Stimulated activated CD4-positive, alpha-beta T cell treated with anti-CD3 and anti-CD28 coated beads, Interleukin-2, amount 100 ng/mL, for 4 hours (primary cell): ENCODE measurements around the gene ABHD8.

Experiments used
- DNase-seq: peaks from one replicate; pipeline ENCODE4 v3.0.0-alpha.2; 2020; ENCODE audit warnings: low read depth

ABHD8 gene

DNA sequence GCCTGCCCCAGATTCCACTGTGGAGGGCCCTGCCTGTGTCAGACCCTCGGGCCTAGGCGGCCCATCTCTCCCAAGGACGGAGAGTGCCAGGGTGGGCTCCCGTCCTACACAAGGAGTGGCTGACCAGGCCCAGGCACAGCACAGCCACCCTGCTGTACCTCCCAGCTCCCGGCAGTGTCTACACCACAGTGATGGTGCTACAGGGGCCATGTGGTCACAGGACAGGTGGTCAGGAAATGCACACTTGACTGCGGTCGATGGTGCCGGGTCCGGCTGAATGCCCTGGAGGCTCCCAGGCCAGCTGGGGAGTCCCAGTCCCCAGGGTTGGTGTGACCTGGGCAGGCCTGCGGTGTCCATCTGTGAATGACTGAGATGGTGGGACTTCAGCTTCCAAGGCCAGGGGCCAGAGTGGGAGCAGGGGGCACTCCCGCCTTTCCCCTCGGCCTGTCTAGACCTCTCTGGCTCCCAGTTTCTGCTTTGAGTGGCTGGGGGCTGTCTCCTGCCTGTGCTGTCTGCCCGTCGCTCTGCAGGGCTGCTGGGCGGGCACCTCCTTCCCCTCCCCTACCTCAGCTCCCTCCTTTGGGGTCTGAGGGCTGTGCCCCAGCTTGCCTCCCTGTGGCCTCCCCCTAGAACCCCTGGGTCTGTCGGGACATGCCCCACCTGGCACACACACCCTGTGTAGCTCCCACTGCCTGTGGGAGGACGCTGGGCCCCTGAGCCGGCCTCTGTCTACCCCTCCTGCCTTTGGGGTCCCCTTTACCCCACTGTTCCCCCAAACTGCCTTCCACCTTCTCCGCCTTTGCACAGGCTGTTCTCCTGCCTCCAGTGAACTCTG is 18.6 kb upstream of the ABHD8 start:
- DNase-seq: no peak

GRCh38 chr19:17320435-17320834 is 17.2 kb upstream of the ABHD8 start:
- DNase-seq: no peak

DNA sequence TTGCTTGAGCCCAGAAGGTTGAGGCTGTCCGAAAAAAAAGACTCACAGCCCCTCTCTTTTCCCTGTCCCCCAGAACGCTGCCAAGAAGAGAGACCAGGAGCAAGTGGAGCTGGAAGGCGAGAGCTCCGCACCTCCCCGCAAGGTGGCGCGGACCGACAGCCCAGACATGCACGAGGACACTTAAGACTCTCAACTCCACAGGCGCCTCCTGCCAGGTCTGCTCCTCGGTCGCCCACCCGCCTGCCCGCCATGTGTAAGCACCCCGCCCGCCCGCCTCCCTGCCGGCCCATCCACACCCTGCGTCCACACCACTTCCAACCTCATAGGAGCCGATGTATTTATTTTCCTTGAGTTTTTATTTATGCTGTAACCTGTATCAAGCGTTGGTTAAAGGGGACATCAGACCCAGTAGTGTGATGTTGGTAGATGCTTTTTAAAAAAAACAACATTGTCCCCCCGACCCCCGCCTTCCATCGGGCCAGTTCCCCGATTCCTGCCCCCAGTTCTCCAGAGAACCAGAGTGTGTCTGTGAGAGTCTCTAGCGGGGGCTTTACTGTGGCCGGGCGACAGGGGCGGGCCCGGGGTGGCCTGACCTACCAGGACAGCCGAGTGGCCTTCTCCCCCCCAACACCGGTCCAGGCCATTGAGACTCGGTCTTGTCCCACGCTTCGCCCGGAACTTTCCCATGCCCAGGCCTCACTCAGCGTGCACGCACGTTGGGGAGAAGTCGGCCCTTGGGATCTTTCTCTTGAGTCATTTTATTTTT is 16.4 kb upstream of the ABHD8 start:
- DNase-seq: no peak

- DNase-seq: no peak
Observed at GRCh38 chr19:17318966-17319365, 15.7 kb upstream of the ABHD8 start.

DNA sequence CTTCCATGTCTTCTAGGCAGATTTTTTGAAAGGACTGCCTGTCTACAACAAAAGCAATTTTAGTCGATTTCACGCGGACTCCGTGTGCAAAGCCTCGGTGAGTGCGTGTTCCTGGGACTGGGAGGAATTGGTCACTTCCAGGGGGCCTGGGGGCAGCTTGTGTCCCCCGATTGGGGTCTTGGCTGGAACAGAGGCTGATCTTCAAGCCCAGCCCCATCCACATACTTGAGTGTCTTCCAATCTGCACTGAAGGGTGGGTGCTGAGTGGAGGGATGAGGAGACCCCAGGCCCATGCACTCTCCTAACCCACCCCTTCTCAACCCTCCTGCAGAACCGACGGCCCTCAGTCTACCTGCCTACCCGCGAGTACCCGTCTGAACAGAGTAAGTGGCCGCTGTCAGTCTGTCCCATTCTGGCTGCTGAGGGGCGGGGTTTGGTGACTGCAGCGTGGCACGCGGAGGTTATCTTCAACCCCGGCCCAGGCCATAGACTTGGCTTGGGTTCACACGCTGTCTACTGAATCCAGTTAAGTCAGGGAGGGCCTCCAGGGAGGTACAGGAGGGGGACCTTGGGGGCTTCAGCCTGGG is 10.9 kb upstream of the ABHD8 start:
- no peak for DNase-seq

- no peak for DNase-seq
Observed at GRCh38 chr19:17312189-17313113, 9.2 kb upstream of the ABHD8 start.

DNA sequence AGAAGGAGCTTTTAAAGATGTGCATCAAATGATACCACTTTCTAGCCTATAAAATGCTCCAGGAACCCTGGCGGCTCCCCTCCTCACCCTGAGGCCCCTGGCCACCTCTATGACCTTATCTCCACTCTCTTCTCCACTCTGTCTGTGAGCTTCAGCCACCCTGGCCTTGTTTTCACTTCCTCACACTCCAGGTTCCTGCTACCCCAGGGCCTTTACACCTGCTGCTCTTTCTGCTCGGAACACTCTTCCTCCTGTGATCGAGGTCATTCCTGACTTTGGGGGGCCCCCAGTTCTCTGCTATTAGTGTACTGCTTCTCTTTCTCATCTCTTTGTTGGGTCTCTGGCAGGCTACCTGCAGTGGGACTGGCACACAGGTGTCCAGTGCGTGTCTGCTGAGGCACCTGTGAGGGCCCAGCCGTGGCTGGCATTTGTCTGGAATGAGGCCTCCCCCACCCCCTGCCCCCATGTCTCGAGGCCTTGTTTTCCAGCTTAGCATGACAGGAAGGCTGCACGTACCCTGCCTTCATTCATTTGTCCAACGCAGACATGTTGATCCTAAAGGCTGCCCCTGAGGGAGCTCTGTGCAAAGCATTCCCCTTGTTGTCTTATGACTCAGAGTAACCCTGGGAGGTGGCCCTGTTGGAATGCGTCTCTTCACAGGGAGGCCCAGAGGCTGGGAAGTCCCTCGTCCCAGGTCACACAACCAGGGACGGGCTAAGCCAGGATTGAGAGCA is 8.4 kb upstream of the ABHD8 start:
- no peak for DNase-seq

DNA sequence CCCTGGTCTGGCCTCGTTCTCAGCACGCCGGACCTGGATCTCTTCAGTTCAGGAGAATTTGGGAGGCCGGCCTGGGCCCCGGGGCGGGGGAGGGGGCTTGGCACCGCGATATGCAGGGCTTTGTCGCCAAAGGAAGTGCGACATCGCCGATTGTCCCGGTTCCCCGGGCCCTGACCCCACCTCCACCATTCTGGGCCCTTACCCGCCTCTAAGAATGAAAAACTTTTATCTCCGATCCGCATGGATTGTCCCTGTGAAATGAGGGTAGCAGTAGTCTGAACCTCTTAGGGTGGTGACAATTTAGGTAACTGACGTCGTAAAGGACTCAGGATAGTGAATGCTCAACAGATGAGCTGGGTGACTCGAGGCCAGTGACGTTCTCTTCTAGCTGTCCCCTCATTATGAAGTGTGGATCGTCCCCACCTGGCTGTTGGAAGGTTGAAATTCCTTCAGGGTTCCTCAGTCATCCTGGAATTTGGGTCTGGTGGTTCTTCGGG is 6.8 kb upstream of the ABHD8 start:
- DNase-seq: no peak

DNA sequence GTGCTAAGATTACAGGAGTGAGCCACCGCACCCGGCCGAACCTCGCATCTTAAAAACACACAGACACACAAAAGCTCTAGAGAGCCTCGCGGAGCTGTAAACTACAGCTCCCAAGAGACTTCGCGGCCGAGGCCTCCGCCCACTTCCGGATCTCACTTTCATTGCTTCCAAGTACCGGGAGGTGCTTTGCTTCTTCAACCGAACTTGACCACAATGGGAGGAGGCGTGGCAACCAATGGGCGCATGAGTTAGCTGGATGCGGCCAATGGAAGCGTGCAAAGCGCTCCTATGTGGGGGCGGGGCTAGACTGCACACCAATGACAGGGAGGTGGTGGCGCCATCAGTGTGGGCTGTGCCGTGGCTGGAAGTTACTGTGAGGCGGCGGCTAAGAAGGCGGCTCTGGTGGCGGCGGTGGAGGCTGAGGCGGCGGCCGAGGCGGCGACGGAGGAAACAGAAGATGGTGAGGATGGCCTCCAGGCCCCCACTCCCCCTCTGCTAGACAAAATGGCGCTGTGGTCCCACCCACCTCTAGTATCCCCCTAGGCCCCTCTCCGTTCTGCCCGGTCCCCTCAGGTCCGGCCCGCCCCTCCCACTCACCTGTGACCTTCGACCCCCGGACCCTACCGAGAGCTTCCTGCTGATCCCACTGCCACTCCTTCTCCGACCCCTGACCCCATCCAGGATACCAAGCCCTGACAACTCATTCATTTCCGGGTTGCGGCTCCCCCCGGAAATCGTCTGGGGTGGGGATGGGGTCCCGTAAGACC is 6.2 kb upstream of the ABHD8 start, which contains the start of gene DDA1:
Gene DDA1 (plus strand): TSS at position 366 of the 767 bp plus-strand sequence. CDS start 92 bp downstream, at position 458.
- DNase-seq: peak; percentile 99

GRCh38 chr19:17307876-17308377 is 4.7 kb upstream of the ABHD8 start:
- no peak for DNase-seq

DNA sequence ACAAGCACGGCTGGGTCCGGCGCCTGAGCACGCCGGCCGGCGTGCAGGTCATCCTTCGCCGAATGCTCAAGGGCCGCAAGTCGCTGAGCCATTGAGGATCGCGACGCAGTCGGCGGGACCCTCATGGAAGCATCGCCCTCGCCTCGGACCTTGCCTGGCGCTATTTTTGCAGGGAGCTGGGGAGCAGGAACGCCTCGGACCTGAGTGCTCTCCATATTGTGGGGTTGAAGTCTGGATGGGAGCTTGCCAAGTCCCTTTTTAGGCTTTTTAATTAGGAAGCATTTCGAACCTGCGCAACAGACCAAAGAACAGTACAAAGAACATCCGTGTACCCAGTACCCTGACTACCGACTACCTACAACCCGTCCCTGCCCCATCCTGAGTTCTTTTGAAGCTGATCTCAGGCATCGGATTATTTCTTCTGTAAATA is 3.1 kb upstream of the ABHD8 start:
- DNase-seq: no peak

GRCh38 chr19:17305517-17306284 is 2.5 kb upstream of the ABHD8 start, which contains the start of gene MRPL34:
Gene MRPL34, plus strand, starts transcription at chr19:17305872. Its CDS starts 21 bp downstream, at chr19:17305893.
- DNase-seq: peak; percentile 88

DNA sequence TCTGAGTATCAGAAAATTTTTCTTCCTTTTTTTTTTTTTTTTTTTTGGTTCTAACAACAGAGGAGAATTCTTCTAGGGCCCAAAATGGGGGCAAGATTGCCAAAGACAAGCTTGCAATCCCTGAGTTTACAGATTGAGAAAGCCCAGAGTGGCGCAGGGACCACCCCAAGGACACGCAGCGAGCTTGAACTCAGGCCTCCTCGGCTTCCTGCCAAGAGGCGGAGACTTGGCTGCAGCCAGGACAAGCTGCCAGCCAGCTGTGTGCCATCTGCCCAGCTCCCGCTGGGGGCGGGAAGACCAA is 1.9 kb upstream of the ABHD8 start:
- no peak for DNase-seq

DNA sequence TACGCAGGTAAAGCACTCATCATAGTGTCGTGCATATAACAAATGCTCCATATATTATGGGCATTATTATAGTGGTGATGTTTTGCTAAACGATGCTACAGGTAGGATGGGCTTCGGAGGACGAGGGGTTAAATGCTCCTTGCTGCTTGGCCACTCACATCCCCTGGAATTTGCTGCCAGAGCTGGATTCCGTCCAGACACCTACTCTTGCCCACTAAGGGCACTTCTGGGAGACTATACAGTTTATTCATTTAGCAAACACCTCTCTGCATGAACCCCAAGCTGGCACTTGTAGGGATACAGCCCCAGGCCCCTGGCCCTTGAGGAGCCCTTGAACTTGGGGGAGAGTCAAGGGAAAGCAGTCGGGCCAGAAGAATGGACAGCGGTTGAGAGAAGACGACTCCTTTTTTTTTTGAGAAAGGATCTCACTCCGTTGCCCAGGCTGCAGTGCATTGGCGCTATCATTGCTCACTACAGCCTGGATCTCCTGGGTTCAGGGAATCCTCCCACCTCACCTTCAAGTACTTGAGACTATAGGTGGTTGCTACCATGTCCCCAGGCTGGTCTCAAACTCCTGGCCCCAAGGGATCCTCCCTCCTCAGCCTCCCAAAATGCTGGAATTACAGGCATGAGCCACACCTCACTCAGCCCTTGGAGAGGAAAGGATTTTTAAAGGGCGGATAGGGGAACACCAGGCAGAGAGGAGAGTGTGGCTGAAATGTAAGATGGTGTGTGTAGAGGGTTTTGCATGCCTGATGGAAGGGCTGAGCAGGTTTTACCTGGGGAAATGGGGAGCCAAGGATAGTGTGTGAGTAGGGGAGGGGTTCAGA is 1.4 kb upstream of the ABHD8 start:
- DNase-seq: no peak

DNA sequence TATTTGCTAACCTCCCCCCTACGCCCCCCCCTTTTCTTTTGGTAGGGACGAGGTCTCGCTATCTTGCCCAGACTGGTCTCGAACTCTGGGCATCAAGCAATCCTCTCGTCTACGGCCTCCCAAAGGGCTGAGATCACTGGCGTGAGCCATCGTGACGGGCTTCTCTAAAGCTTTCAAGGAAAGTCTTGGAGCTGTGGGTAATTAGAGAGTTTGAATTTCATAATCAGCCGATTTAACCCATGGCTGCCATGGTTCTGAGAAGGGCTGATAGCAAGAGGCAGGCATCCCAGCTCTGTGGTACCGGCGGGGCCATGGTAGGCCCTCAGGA is 679 bp upstream of the ABHD8 start:
- no peak for DNase-seq

- no peak for DNase-seq
Observed at GRCh38 chr19:17302391-17303166, 646 bp downstream of the ABHD8 start.

- DNase-seq: no peak
Observed at GRCh38 chr19:17300992-17301619, 2.1 kb downstream of the ABHD8 start.
